ENCODE data around the gene OR2A5. TPM values are rescaled to one million over a fixed set of nuclear protein-coding genes. Genes with fewer than 3 reads are reported as not detected.
A peak's percentile ranks its signal among the peaks of the same experiment; 100 is the strongest.

The OR2A5 gene
- total RNA-seq, 5 donors from 2014 or later (not counting 1 experiment from before 2014, with no cell fraction given) = not detected

GRCh38 chr7:144020340-144020739, 28.4 kb upstream of the OR2A5 start:
- ATAC-seq (replicated peaks in 1 of 4) = no peak
- CTCF ChIA-PET = no interaction called here
- no peak overlapping the region for H3K27ac ChIP-seq (ENCODE audit: low read length)
- Mint-ChIP-seq H3K4me3 (no peak overlapping the region), H3K9me3 (peaks cover 0 to 2% (median 0%) of the 10 kb centered on the region in 3 donors), H3K27ac (no peak overlapping the region), H3K27me3 (peaks cover 0 to 2% of the 10 kb centered on the region in 2 donors), H3K36me3 (no peaks in the 10 kb centered on the region), H3K4me1 (no peaks in the 10 kb centered on the region)
- no peak overlapping the region for H3K4me3 ChIP-seq (ENCODE audit: control insufficient read depth in 1 of 2, extremely low read depth in 1 of 2, low read length in 1 of 2)
- no peaks in the 10 kb centered on the region for H3K4me1 ChIP-seq (ENCODE audit: control insufficient read depth in 1 of 2, extremely low read depth in 1 of 2, insufficient read depth in 2 of 2, low read length in 2 of 2)
- no peaks in the 10 kb centered on the region for H3K27me3 ChIP-seq (replicated peaks in 1 of 2; ENCODE audit: control insufficient read depth in 2 of 2, extremely low read depth in 1 of 2, insufficient read depth in 2 of 2, low read length in 1 of 2)
- POLR2A ChIA-PET = no interaction called here
- WGBS (ENCODE audit: insufficient coverage) = no CpG with 5 or more reads among the region's 3 CpGs
- no peaks in the 10 kb centered on the region for H3K9me3 ChIP-seq
- H3K36me3 ChIP-seq (ENCODE audit: control insufficient read depth in 2 of 2, extremely low read depth in 1 of 2, insufficient read depth in 1 of 2, low read length in 1 of 2) = no peaks in the 10 kb centered on the region
- no peak for DNase-seq

GRCh38 chr7:144022169-144022568, 26.6 kb upstream of the OR2A5 start:
- H3K27me3 Mint-ChIP-seq = peaks cover 0 to 2% of the 10 kb centered on the region in 2 donors
- Histone ChIP-seq H3K27me3 (replicated peaks in 1 of 2; ENCODE audit: control insufficient read depth in 2 of 2, extremely low read depth in 1 of 2, insufficient read depth in 2 of 2, low read length in 1 of 2) (peaks cover 0 to 3% of the 10 kb centered on the region in 2 experiments), H3K27ac (ENCODE audit: low read length) (no peak overlapping the region), H3K36me3 (ENCODE audit: control insufficient read depth in 2 of 2, extremely low read depth in 1 of 2, insufficient read depth in 1 of 2, low read length in 1 of 2) (no peaks in the 10 kb centered on the region), H3K9me3 (no peaks in the 10 kb centered on the region), H3K4me1 (ENCODE audit: control insufficient read depth in 1 of 2, extremely low read depth in 1 of 2, insufficient read depth in 2 of 2, low read length in 2 of 2) (no peaks in the 10 kb centered on the region), H3K4me3 (ENCODE audit: control insufficient read depth in 1 of 2, extremely low read depth in 1 of 2, low read length in 1 of 2) (no peak overlapping the region)
- no peaks in the 10 kb centered on the region for H3K36me3 Mint-ChIP-seq
- DNase-seq (no peak), ATAC-seq (replicated peaks in 1 of 4) (no peak)
- ChIA-PET POLR2A (no interaction called here), CTCF (no interaction called here)
- no peaks in the 10 kb centered on the region for H3K4me1 Mint-ChIP-seq
- no peak overlapping the region for H3K4me3 Mint-ChIP-seq
- peaks cover 0 to 2% (median 0%) of the 10 kb centered on the region in 3 donors for H3K9me3 Mint-ChIP-seq
- H3K27ac Mint-ChIP-seq = no peak overlapping the region

GRCh38 chr7:144023171-144023827, 25.4 kb upstream of the OR2A5 start:
- DNase-seq (no peak), ATAC-seq (replicated peaks in 1 of 4) (no peak)
- H3K27ac Mint-ChIP-seq = no peak overlapping the region
- POLR2A ChIA-PET = no interaction called here
- H3K4me3 Mint-ChIP-seq = no peak overlapping the region
- H3K9me3 Mint-ChIP-seq = peaks cover 0 to 2% (median 0%) of the 10 kb centered on the region in 3 donors
- H3K4me1 ChIP-seq (ENCODE audit: control insufficient read depth in 1 of 2, extremely low read depth in 1 of 2, insufficient read depth in 2 of 2, low read length in 2 of 2) = no peaks in the 10 kb centered on the region
- H3K4me3 ChIP-seq (ENCODE audit: control insufficient read depth in 1 of 2, extremely low read depth in 1 of 2, low read length in 1 of 2) = no peak overlapping the region
- no peaks in the 10 kb centered on the region for H3K36me3 Mint-ChIP-seq
- H3K4me1 Mint-ChIP-seq = no peaks in the 10 kb centered on the region
- no CpG with 5 or more reads among the region's 4 CpGs for WGBS (ENCODE audit: insufficient coverage)
- H3K27me3 ChIP-seq (replicated peaks in 1 of 2; ENCODE audit: control insufficient read depth in 2 of 2, extremely low read depth in 1 of 2, insufficient read depth in 2 of 2, low read length in 1 of 2) = peaks cover 0 to 3% of the 10 kb centered on the region in 2 experiments
- no peak overlapping the region for H3K27ac ChIP-seq (ENCODE audit: low read length)
- no peaks in the 10 kb centered on the region for H3K36me3 ChIP-seq (ENCODE audit: control insufficient read depth in 2 of 2, extremely low read depth in 1 of 2, insufficient read depth in 1 of 2, low read length in 1 of 2)
- peaks cover 0 to 2% of the 10 kb centered on the region in 2 donors for H3K27me3 Mint-ChIP-seq
- CTCF ChIA-PET = no interaction called here
- H3K9me3 ChIP-seq = no peaks in the 10 kb centered on the region

- Histone ChIP-seq H3K36me3 (ENCODE audit: control insufficient read depth in 2 of 2, extremely low read depth in 1 of 2, insufficient read depth in 1 of 2, low read length in 1 of 2) (no peaks in the 10 kb centered on the region), H3K27me3 (replicated peaks in 1 of 2; ENCODE audit: control insufficient read depth in 2 of 2, extremely low read depth in 1 of 2, insufficient read depth in 2 of 2, low read length in 1 of 2) (peaks cover 0 to 3% of the 10 kb centered on the region in 2 experiments), H3K4me3 (ENCODE audit: control insufficient read depth in 1 of 2, extremely low read depth in 1 of 2, low read length in 1 of 2) (no peak overlapping the region), H3K9me3 (no peaks in the 10 kb centered on the region), H3K27ac (ENCODE audit: low read length) (no peak overlapping the region), H3K4me1 (ENCODE audit: control insufficient read depth in 1 of 2, extremely low read depth in 1 of 2, insufficient read depth in 2 of 2, low read length in 2 of 2) (no peaks in the 10 kb centered on the region)
- Mint-ChIP-seq H3K27ac (no peak overlapping the region), H3K4me3 (no peak overlapping the region), H3K36me3 (no peaks in the 10 kb centered on the region), H3K9me3 (no peaks in the 10 kb centered on the region), H3K27me3 (no peaks in the 10 kb centered on the region), H3K4me1 (no peaks in the 10 kb centered on the region)
- DNase-seq = no peak
- WGBS (ENCODE audit: insufficient coverage) = 72% methylated on average over 3 of the region's 3 CpGs
- ChIA-PET POLR2A (no interaction called here), CTCF (no interaction called here)
- no peak for ATAC-seq (replicated peaks in 1 of 4)
These were observed 24.5 kb upstream of the OR2A5 start for GRCh38 chr7:144024213-144024612.

- Histone ChIP-seq H3K27ac (ENCODE audit: low read length) (no peak overlapping the region), H3K4me3 (ENCODE audit: control insufficient read depth in 1 of 2, extremely low read depth in 1 of 2, low read length in 1 of 2) (no peak overlapping the region), H3K9me3 (no peaks in the 10 kb centered on the region), H3K4me1 (ENCODE audit: control insufficient read depth in 1 of 2, extremely low read depth in 1 of 2, insufficient read depth in 2 of 2, low read length in 2 of 2) (no peaks in the 10 kb centered on the region), H3K27me3 (replicated peaks in 1 of 2; ENCODE audit: control insufficient read depth in 2 of 2, extremely low read depth in 1 of 2, insufficient read depth in 2 of 2, low read length in 1 of 2) (peaks cover 0 to 3% of the 10 kb centered on the region in 2 experiments), H3K36me3 (ENCODE audit: control insufficient read depth in 2 of 2, extremely low read depth in 1 of 2, insufficient read depth in 1 of 2, low read length in 1 of 2) (no peaks in the 10 kb centered on the region)
- POLR2A ChIA-PET = no interaction called here
- Mint-ChIP-seq H3K27ac (no peak overlapping the region), H3K9me3 (no peaks in the 10 kb centered on the region), H3K4me3 (no peak overlapping the region), H3K27me3 (peaks cover under 1 to 6% of the 10 kb centered on the region in 2 donors), H3K4me1 (no peaks in the 10 kb centered on the region), H3K36me3 (no peaks in the 10 kb centered on the region)
- ATAC-seq (replicated peaks in 1 of 4) (no peak), DNase-seq (no peak)
- CTCF ChIA-PET = no interaction called here
- WGBS (ENCODE audit: insufficient coverage) = 40% methylated on average over 3 of the region's 4 CpGs
These were observed 22.4 kb upstream of the OR2A5 start for GRCh38 chr7:144026203-144026883.

GRCh38 chr7:144027070-144027469, 21.7 kb upstream of the OR2A5 start:
- Mint-ChIP-seq H3K4me1 (no peaks in the 10 kb centered on the region), H3K9me3 (no peaks in the 10 kb centered on the region), H3K4me3 (no peak overlapping the region), H3K27me3 (peaks cover 6 to 7% of the 10 kb centered on the region in 2 donors), H3K36me3 (no peaks in the 10 kb centered on the region), H3K27ac (no peak overlapping the region)
- no peak overlapping the region for H3K27ac ChIP-seq (ENCODE audit: low read length)
- H3K4me3 ChIP-seq (ENCODE audit: control insufficient read depth in 1 of 2, extremely low read depth in 1 of 2, low read length in 1 of 2) = no peak overlapping the region
- ChIA-PET POLR2A (no interaction called here), CTCF (no interaction called here)
- peaks cover 0 to 3% of the 10 kb centered on the region in 2 experiments for H3K27me3 ChIP-seq (replicated peaks in 1 of 2; ENCODE audit: control insufficient read depth in 2 of 2, extremely low read depth in 1 of 2, insufficient read depth in 2 of 2, low read length in 1 of 2)
- H3K9me3 ChIP-seq = no peaks in the 10 kb centered on the region
- H3K4me1 ChIP-seq (ENCODE audit: control insufficient read depth in 1 of 2, extremely low read depth in 1 of 2, insufficient read depth in 2 of 2, low read length in 2 of 2) = no peaks in the 10 kb centered on the region
- DNase-seq (peak in 1 of 35 experiments; percentile 2), ATAC-seq (replicated peaks in 1 of 4) (no peak)
- no peaks in the 10 kb centered on the region for H3K36me3 ChIP-seq (ENCODE audit: control insufficient read depth in 2 of 2, extremely low read depth in 1 of 2, insufficient read depth in 1 of 2, low read length in 1 of 2)
- whole genome bisulfite sequencing (ENCODE audit: insufficient coverage) = no CpG with 5 or more reads among the region's 3 CpGs
